Fibroblast of skin of abdomen (primary cell): Measurements from ENCODE around the gene FNBP1L.
"Not testable (repeated sequence)": the region's sequence is repeated elsewhere in the genome, so short reads cannot be mapped to it uniquely, and the experiment has no call there.

Experiments
- DNase-seq: peaks from one replicate; pipeline ENCODE4 v3.0.0-alpha.2; 2013

Gene FNBP1L

DNA sequence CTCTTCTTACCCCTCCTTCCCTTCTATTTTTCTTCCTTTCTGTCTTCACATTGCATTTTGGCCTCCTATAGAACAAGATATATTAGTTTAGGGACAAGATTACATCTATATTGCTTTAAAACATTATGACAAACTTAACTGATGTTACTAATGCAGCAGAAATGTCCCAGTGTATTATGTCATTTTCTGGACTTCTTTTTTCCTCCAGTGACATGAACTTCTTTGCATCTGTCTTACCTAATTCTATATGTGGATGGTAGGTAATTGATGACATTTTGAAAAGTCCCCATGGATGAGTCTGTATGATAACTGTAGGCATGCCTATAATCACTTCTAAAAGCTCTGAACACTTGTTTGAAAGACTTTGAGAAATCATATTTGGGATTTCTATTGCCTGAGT is 89.5 kb downstream of the FNBP1L start:
- DNase-seq, result no peak

GRCh38 chr1:93537924-93538323 is 90.0 kb downstream of the FNBP1L start:
- peak; percentile 47 for DNase-seq

- DNase-seq, result no peak
Observed at GRCh38 chr1:93541045-93541444, 93.1 kb downstream of the FNBP1L start.

DNA sequence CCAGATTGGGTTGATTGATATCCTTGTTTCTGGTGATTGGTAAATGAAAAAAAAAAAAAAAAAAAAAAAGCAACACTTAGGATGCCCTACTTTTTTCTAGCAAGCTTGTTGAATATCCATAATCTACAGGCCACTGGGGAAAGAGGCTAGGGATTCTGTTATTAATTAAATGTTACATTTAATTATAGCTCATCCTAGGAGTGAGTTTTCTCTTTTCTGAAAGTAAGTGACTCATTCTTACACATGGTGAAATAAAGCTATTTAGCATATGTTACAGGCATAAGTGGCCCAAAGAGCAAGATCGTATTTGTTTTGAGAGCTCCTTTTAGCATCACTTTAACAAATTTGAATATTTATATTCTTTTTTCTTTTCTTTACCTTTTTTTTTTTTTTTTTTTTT is 94.5 kb downstream of the FNBP1L start:
- peak; percentile 55 for DNase-seq

DNA sequence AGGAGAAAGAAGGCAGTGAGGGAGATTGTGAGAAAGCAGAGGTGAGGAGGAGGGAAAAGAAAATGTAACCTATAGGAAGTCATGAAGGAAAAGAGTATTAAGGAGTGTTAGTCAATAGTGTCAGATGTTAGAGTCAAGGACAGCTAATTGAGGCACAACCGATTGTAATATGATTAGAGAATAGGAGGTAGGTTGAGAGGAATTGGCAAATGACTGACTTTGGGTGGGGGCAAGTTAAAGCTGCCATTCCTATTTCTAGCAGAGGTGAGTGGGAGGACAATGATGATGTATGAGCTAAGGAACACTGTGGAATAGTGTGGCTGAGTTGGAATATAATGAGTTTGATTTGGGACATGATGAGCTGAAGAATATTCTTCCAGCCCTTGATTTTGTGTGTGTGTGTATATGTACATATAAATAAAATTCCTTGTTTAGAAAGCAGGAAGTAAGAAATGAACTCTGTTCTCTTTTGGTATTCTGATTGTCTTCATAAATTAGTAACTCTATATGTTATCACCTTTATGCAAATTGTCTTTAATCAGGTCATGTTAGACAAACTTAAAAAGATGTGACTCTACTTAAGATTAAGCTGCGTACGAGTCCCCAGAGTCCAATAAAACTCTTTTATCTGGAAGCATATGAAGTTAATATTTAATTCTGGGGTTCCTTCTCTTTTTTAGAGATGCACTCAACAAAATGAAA is 98.4 kb downstream of the FNBP1L start:
- no peak for DNase-seq

DNA sequence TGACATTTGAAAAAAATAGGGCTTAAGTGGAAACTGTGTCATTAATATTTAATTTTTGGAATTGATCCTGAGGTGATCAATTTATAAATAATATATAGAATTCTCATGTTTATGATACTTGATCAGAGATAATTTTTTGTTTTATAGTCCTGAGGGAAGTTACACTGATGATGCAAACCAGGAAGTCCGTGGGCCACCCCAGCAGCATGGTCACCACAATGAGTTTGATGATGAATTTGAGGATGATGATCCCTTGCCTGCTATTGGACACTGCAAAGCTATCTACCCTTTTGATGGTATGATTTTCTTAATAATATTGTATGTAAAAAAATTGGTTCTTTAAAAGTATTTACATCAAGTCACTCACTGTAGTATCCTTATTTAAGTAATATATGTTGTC is 101.2 kb downstream of the FNBP1L start:
- DNase-seq, result no peak

- DNase-seq, result no peak
Observed at GRCh38 chr1:93549811-93550210, 101.9 kb downstream of the FNBP1L start.

- peak; percentile 83 for DNase-seq
Observed at GRCh38 chr1:93552741-93553455, 105.0 kb downstream of the FNBP1L start.

DNA sequence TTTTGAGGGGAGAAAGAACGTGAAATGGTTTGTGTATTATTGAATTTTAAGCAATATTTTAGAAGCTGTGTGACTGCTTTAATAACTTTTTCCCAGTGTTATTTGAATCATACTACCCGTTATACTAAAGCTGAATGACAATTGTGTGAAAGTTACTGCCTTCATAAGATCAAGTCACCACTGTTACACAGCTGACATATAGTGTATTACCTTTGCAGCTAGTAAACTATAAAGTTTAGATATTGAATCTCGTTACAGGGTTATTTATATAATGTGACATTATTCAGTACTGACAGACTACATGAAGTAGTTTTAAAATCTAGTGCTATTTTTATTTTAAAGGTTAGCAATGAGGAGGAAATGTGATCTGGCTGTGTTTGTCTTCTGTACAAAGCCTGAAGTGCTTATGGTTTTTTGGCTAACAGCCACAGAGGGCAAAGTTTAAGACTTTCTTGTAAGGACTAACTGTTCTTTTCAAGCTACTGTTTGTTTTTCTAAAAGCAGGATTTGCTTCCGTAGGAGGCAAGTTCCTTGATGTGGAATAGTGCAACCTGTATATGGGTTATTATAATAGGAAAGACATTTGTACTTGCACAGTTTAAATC is 106.1 kb downstream of the FNBP1L start:
- DNase-seq, result not testable (repeated sequence)

- no peak for DNase-seq
Observed at GRCh38 chr1:93554883-93555872, 107.3 kb downstream of the FNBP1L start.

DNA sequence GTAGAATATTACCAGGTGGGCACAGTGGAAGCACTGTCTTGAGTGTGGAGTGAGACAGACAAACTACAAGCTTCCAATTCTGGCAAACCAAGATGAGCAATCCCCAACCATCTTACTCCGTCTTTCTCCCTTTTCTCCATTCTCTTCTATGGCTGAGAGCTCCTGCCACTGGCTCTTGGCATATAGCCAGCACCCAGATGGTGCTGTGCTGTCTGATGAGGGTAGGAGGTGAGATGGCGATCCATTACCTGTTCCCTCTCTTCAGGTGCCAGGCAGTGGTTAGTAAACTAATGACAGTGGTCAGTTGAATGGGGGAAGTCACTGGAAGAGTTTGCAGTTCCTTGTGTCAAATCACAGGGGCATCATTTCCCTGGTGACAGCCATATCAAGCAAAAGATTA is 108.4 kb downstream of the FNBP1L start:
- DNase-seq, result no peak

- DNase-seq, result no peak
Observed at GRCh38 chr1:93559045-93559444, 111.1 kb downstream of the FNBP1L start.

DNA sequence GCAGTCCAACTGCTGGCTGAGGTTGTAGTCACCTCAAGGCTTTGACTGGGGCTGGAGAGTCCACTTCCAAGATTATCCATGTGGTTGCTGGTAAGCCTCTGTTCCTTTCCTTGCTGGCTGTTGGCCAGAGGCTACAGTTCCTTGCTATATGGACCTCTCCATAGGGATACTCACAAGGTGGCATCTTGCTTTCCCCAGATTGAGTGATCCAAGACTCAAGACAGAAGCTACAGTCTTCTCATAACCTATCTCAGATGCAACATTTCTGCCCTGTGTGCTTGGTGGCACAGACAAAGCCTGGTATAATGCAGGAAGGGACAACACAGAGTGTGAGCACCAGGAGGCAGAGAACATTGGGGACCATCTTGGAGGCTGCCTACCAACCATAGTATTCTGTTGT is 111.8 kb downstream of the FNBP1L start:
- no peak for DNase-seq

GRCh38 chr1:93565496-93566206 is 117.7 kb downstream of the FNBP1L start:
- peak; percentile 73 for DNase-seq

DNA sequence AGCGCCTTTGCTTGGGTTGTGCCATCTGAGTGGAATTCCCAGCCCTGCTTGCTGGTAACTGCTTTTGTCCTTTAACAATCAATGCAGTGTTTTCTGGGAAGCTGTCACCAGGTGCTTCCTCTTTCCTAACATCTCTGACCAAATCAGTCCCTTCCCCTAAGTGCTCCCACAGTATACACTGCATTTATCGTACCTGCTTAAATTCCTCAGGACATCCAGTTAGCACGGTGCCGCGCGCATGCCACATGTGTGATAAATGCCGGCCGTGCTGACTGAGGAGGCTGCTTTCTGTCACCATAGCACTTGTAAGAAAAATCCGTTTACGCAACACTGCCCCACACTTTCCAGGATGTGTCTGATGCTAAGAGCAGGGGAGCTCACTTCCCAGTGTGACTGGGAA is 118.3 kb downstream of the FNBP1L start:
- DNase-seq, result peak; percentile 18

DNA sequence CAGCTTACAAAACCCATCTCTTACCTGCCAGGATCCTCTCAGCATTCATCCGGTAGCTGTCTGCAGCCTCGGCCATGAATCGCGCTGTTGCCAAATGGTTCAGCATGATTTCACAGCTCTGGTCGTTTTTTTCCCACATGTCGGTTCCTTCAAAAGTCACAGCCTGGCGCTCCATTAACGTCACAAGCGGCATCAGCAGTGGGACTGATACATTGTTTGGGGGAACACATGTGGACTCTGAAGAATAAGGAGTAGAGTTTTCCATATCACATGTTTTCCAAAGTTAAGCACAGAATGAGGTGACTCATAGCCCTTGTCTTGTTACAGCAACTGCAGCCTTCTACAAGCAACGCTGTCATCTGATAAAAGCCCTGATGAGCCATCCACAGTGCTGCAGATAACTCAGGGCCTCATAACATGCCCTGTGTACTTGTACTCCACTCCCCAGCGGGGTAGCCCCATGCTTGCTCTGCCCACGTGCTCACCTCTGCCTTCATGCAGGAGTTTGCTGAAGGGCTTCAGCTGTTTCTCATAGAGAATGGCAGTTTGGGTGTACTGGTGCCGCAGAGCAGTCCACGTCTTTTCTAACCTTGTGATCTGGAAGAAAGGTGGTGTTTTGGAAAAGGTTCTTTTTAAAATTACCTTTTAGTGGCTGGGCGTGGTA is 119.5 kb downstream of the FNBP1L start:
- peak; percentile 84 for DNase-seq

- no peak for DNase-seq
Observed at GRCh38 chr1:93569489-93569888, 121.6 kb downstream of the FNBP1L start.

- no peak for DNase-seq
Observed at GRCh38 chr1:93571623-93572310, 123.8 kb downstream of the FNBP1L start.

DNA sequence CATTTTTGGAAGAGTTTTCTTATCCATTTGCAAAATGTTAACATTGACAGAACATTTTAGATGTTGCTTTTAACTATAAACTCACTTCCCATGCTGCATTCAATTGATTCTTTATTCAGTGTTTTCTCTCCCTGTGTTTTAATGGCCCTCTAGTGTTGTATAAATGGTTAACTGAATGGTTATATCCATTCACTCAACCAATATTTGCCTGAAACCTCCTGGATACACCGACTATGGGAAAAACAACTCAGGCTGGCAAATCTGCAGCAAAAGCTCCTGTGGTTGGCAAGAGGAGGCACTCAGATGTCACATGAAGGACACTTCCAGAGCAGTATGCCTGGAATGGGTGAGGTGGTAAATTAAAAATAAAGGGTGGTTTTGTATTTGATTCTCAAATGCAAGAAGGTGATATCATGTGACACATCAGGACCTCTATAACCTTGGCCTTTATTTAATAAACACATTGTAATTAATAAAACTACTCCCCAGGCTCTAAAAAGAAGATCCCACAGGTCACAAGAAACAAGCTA is 126.1 kb downstream of the FNBP1L start:
- DNase-seq, result no peak

- DNase-seq, result no peak
Observed at GRCh38 chr1:93574511-93574910, 126.6 kb downstream of the FNBP1L start.

DNA sequence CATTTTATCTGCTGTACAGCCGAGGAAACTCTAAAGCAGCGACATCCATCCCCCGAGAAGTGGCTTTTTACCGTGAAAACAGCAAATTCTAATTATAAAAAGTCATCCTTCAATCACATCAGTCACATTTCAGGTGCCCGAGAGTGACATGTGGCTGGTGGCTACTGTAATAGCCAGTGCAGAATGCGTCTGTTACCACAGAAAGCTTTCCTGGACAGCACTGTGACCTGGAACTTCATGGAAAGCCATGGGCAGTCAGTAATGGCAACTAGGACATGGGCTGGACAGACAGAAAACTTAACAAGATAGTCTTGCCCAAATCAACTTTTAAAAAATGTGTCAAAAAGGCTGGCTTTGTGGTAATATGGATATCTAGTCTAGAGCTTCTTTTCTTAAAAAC is 127.1 kb downstream of the FNBP1L start:
- no peak for DNase-seq
